HCEC 1CT (cell line): ENCODE results near the gene PRLH.

Experiments
- DNase-seq: peaks from one replicate; pipeline ENCODE4 v3.0.0-alpha.2; 2017

Gene PRLH

DNA sequence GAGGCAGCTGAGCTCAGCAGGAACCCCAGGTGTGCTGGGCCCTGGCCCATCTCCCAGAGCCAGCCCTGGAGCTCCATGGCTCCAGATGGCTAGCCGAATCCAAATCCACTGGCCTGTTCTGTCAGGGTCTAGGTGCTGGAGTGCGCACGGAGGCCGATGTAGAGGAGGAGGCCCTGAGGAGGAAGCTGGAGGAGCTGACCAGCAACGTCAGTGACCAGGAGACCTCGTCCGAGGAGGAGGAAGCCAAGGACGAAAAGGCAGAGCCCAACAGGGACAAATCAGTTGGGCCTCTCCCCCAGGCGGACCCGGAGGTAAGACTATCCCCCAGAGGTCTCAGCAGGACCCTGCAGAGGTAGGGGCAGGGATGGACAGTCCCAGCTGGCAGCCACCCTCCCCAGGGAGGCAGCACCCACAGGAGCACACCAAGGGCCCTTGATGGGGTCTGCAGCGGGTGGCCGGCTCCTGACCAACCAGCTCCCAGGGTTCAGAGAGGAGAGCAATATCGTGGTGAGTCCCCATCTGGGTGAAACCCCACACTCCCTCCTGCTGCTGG, 26.1 kb upstream of the PRLH start:
- DNase-seq, result no peak

DNA sequence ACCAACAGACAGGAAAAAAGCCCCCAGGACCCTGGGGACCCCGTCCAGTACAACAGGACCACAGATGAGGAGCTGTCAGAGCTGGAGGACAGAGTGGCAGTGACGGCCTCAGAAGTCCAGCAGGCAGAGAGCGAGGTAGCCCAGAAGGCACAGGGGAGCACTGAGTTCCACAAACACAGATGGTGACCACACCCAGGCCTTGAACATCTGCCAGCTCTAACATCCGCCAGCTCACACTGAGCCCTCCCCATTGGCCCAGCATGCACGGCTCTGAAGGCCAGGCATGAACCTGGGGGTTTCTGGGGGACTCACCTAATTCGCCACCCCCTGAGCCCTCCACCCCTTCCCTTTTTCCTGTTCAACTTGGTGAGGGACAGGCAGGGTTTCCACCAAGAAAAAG, 25.6 kb upstream of the PRLH start:
- peak; percentile 75 for DNase-seq

DNA sequence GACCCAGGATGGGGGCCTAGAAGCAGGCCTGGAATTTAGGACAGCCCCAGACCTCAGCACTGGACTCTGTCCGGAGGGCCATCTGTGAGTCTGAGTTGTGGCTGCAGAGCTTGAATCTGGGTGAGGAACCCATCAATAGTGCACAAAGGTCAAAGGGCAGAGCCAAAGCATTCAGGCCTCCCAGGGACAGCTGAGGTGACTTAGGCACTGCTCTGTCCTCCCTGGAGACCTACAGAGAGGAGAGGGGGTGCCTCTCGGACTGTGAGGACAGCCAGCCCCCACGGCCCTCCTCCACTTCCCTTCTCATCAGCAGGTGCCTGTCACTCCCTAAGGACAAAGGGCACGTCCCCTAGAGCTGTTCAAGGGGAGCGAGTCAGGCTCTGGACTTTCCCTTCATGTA, 25.1 kb upstream of the PRLH start:
- no peak for DNase-seq

GRCh38 chr2:237542001-237542704, 24.2 kb upstream of the PRLH start:
- DNase-seq, result no peak

DNA sequence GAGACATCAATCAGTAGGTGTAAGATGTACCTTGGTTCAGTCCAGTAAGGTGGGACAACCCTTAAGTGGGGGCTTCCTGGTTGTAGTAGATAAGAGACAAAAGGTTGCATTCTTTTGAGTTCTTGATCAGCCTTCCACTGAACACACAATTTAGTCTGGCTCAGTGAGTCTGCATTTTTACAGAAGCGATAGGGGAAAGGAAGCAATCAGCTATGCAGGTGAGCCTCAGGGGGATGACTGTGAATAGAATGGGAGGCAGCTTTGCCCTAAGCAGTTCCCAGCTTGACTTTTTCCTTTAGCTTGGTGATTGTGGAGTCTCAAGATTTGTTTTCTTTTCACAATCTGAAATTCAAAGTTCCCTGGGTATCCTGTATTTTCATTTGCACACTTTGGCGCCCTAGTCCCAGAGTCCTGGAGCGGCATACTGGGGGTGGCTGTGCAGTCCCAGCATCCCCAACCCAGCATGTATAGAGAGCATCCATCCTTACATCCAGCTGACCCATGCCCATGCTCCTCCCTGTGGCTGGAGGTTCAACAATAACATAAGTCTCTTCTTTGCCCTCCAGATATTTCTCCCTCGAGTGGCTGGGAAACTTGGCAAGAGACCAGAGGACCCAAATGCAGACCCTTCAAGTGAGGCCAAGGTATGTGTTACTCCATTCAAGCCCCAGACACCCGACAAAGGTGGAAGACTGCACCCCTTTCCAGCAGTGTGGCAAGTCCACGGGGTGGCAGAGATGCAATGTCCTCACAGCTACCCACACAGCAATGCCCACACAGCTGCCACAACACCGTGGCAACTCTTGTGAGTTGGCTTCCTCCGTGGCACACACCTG, 20.1 kb upstream of the PRLH start:
- DNase-seq, result no peak

- no peak for DNase-seq
Observed at GRCh38 chr2:237546876-237547395, 19.4 kb upstream of the PRLH start.

DNA sequence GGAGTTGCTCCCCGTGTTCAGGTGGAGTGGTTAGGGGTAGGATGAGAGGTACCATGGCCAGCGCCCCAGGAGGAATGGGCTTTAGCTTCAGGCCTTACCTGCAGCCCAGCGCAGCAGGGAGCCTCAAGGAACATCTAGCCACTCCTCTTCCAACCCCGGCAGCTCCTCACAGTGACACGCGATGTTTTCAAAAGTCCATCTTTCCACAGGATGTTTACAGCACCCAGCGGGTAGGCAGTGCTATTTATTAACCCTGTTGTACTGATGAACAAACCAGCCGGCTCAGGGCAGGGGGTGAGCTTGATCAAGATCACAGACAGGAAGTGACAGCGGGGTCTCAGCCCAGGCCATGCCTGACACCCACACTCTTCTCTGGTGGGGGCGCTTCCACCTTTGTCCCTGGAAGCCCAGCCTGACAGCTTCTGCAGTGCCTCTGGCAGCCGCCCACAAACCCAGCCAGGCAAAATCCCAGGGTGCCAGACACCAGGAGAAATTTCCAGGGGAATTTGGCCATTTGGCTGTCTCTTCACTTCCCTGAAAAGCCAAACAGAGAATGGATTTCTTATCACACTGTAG, 18.4 kb upstream of the PRLH start:
- no peak for DNase-seq

DNA sequence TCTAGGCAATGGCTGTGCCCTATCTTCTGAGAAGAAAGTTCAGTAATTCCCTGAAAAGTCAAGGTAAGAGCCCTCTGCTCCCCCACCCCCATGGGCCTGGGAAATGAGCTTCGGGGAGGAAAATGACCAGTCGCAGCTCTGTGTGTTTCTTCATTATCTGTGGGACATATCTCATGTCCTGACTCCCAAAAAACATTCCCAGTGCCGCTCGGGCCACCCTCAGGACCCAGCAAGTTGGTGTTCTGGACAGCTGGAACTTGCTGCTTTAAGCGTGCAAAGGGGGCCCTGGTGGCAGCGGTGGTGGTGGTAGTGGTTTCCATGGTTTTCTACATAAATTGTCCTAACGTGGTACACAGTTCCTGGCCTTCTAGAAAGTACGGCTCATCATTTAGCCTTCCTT, 17.2 kb upstream of the PRLH start:
- no peak for DNase-seq

GRCh38 chr2:237549643-237550415, 16.5 kb upstream of the PRLH start:
- DNase-seq, result no peak

- DNase-seq, result no peak
Observed at GRCh38 chr2:237551071-237551574, 15.3 kb upstream of the PRLH start.

- DNase-seq, result no peak
Observed at GRCh38 chr2:237552908-237553307, 13.5 kb upstream of the PRLH start.

GRCh38 chr2:237553948-237554347, 12.4 kb upstream of the PRLH start:
- no peak for DNase-seq

DNA sequence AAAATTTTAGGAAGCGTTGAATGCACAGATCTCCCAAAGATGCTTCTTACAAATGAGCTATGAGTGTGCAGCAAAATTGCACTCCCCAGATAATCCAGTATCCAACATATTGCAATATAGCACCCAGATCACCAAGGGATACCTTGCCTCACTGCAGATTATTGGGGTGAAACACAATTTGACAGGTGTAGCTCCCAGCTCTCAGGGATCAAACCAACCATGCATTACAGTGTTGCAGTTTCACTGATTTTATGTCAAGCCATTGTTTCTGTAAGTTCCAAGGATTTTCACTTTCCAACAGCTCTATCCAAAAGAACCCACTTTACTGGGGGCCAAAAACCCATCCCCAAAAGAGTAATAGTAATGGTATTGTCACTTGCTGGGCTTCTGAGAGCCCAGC, 10.8 kb upstream of the PRLH start:
- no peak for DNase-seq

- no peak for DNase-seq
Observed at GRCh38 chr2:237556773-237557632, 9.4 kb upstream of the PRLH start.

DNA sequence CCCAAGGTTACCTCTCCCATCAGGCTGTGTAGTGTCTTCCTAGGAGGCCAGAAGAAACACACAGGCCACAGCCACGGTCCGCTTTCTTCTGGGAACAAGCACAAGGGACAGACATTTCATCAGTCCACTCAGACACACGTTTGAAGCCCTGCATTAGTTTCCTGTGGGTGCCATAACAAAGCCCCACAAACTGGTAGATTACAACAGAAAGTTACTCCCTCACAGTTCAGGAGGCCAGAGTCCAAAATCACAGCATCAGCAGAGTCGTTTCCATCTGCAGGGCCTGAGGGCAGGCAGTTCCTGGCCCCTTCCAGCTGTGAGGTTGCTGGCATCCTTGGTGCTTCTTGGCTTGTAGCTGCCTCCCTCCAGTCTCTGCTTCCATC, 8.8 kb upstream of the PRLH start:
- DNase-seq, result no peak

DNA sequence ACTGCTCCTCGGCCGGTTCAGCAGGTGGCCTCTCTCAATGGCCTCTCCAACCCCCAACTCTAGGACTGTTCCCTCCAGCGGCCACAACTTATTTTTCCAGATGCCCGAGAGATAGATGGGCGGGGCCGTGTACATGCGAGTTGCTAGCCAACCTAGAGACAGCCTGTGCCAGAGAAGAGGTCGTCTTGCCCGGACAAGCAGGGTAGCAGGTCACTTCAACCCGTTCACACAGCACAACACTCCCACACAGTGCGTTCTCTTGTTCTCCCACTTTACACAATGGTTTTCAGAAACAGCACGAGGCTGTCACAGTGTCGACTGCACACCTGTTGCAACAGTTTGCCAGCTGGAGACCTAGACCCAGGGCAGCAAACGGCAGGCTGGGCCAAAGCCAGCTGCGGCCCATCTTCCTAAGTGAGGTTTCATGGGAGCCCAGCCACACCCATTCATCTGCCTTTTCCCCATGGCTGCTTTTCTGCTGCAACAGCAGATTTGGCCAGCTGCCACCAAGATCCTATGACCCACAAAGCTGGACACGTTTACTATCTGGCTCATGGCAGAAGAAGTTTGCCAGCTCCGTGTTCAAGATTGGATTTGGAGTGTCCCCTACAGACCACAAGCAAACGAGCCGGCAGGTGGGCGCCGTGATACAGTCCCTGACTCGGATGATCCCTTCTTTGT, 7.3 kb upstream of the PRLH start:
- peak; percentile 37 for DNase-seq

DNA sequence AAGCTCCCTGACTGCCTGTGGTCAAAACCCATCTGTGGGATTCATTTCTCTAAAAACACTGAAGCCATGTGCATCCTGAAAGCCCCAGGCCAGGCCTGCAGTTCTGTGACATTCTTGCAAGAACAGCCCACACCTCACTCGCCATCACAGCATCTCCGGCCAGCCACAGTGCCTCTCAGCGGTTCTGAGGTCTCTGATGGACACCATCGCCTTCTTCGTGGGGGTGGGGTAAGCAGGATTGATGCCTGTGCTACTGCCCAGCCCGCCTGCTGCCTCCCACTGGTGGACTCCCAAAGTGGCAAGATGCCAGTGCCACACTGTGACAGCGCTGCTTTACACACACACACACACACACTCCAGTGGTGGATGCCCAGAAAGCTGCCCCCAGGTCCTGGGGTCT, 5.2 kb upstream of the PRLH start:
- DNase-seq, result no peak

GRCh38 chr2:237563816-237564215, 2.6 kb upstream of the PRLH start:
- no peak for DNase-seq

DNA sequence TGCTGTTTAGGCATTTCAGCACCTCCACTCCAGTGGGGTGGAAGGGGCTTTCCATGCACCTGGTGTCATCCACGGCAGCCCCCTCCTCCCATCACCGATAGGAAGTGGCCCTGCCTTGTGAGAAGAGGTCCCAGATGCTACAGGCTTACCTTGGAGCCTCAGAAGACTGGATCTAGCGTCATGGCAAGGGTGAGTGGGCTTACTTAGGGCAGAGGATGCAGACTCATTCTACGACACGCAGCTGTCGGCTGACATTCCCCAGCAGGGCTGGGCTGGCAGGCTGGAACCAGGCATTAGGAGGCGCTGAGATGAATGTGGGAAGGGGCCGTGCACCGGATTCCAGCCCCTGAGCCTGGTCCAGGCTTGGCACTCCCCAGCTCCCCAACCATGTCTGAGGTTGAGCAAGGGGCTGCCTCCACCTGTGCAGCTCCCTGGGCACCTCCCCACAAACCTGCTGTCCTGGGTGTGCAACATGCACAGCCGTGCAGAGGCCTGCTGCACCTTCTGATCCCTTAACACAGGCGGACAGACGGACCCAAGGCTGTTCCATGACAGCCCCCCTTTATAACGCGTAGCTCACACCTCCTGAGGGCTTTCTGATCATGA, 1.7 kb upstream of the PRLH start:
- no peak for DNase-seq

DNA sequence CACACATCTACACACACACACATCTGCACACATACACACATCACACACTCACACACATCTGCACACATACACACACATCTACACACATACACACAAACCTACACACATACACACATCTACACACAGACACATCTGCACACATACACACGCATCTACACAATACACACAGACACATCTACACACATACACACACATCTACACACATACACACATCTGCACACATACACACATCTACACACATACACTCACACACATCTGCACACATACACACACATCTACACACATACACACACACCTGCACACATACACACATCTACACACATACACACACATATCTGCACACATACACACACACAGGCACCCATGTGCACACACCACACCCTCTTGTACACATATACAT, 400 bp upstream of the PRLH start:
- no peak for DNase-seq
